GM12891 (cell line): ENCODE measurements around the gene LCN6.
"Not testable (repeated sequence)": the region's sequence is repeated elsewhere in the genome, so short reads cannot be mapped to it uniquely, and the experiment has no call there.

Source experiments
- DNase-seq: peaks from one replicate; pipeline ENCODE4 v3.0.0; 2011; ENCODE audit warnings: low spot score; ENCODE audit not compliant: insufficient read length
- FAIRE-seq: peaks from 2 replicates; lab custom pipeline; 2011; peaks lifted over from hg19 to GRCh38; lab: Jason Lieb, UNC
- PAX5 ChIP-seq: IDR thresholded peaks from 2 replicates; pipeline ENCODE4 v1.6.1; 2011; ENCODE audit warnings: low read length, moderate library complexity, mild to moderate bottlenecking; ENCODE audit not compliant: insufficient read depth, severe bottlenecking
- POLR2A ChIP-seq: IDR thresholded peaks from 2 replicates; pipeline ENCODE4 v1.6.1; 2011; ENCODE audit warnings: low read depth, low read length, control low read depth
- POLR2AphosphoS5 ChIP-seq: IDR thresholded peaks from 2 replicates; pipeline ENCODE4 v1.6.1; 2011; ENCODE audit warnings: low read depth, low read length, control low read depth
- POU2F2 ChIP-seq: IDR thresholded peaks from 2 replicates; pipeline ENCODE4 v1.6.1; 2011; ENCODE audit warnings: low read depth, mild to moderate bottlenecking, control low read depth, low read length, moderate library complexity
- SPI1 ChIP-seq: IDR thresholded peaks from 2 replicates; pipeline ENCODE4 v1.6.1; 2011; ENCODE audit warnings: low read depth, low read length, control low read depth
- TAF1 ChIP-seq: IDR thresholded peaks from 2 replicates; pipeline ENCODE4 v1.6.1; 2011; ENCODE audit warnings: low read depth, low read length, control low read depth

Gene LCN6

DNA sequence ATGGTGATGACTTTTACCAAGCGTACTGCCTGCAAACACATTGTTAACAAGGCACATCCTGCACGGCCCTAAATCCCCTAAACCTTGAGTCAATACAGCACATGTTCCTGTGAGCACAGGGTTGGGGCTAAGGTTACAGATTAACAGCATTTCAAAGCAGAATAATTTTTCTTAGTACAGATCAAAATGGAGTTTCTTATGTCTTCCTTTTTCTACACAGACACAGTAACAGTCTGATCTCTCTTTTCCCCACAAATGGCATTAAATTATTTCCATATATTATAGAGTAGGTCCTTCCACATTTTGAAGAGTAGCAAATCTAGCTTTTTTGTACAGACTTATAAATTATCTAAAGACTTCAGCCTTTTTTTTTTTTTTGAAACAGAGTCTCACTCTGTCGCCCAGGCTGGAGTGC lies 41.2 kb upstream of the LCN6 start:
- no peak for DNase-seq
- TF ChIP-seq POU2F2 (no peak), POLR2AphosphoS5 (no peak), POLR2A (no peak), PAX5 (no peak), SPI1 (no peak), TAF1 (no peak)
- FAIRE-seq: no peak

DNA sequence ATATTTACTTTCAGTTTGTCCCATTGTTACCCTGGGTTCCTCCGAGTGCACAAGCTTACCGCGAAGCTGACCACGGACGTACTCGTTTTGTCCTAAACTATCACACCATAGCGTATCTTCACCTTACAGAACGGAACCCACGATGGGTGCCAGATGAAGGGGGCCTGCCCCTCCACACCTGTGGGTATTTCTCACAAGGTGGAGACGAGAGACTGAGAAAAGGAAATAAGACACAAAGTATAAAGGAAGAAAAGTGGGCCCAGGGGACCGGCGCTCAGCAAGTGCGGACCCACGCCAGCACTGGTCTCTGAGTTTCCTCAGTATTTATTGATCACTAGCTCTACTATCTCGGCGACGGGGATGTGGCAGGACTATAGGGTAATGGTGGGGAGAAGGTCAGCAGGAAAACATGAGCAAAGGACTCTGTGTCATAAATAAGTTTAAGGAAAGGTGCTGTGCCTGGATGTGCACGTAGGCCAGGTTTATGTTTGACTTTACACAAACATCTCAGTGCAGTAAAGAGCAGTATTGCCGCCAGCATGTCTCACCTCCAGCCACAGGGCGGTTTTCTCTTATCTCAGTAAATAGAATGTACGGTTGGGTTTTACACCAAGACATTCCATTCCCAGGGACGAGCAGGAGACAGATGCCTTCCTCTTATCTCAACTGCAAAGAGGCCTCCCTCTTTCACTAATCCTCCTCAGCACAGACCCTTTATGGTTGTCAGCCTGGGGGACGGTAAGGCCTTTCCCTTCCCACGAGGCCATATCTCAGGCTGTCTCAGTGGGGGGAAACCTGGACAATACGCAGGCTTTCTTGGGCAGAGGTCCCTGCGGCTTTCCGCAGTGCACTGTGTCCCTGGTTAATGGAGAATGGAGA lies 40.6 kb upstream of the LCN6 start:
- DNase-seq, FAIRE-seq: not testable (repeated sequence)

DNA sequence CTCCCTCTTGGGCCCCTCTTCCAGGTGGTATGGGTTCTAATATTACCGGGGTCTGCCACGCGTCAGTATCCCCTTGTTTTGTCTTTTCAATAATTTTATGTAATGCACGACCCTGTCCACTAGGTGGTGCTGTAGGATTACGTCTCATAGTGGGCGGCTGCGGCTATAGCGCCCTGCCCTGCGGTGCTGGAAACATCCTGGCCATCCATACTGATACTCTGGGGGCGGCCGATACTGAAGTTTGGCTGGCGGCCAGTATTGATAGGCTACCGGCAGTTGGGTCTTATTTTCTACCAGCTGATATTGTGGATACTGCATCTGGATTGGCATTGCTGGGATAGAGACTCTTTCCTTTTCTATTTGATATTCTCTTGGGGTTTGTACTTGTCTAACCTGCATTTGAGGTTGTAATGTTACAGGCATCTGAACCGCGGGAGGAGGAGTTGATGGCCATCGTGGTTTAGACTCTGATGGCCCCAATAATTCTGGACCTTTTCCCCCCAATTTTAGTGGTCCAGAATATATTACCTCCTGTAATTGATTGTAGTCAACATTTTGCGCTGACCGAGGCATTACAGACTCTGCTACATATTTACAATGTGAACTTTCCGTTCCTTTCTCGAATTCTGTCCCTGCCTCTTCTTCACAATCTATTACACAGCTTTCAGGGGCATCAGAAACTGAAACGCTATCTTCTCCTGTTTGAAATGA lies 39.5 kb upstream of the LCN6 start:
- DNase-seq (no peak), FAIRE-seq (peak; percentile 85)
- TF ChIP-seq POLR2AphosphoS5 (no peak), SPI1 (no peak), TAF1 (no peak), PAX5 (no peak), POU2F2 (peak; percentile 23; the same call in 1 of the 2 replicates)

DNA sequence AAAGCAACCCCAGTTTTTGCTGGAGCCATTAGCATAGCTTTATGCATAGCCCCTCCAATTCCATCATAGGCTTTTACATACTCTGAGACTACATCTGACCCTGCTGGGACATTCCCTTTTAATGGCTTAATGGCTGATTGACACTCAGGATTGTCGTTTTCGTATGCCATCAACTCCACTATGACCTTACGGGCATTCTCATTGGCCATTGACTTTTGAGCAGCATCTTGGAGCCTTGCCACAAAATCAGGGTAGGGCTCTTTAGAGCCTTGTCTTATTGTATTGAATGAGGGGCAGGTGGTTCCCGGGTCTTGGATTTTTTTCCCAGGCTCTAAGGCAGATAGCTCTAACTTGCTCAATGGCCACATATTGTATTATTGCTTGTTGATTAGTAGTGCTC lies 38.7 kb upstream of the LCN6 start:
- DNase-seq, FAIRE-seq: not testable (repeated sequence)

DNA sequence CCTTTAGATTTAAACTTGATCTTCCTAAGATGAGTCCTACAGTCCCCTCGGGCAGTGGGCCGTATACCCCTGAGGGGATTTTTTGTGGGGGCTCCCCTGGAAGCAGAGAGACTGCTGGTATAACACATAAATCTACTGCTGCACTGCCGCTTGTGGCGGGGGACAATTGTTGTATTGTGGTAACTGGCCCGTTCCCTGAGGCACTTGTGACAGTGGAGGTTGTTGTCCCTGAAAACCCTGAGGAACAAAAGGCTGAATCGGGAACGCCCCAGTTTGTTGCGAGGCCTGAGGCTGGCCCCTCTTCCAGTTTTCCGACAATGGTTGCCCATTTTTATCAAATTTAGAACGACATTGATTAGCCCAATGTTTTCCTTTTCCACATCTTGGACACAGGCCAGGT lies 38.1 kb upstream of the LCN6 start:
- FAIRE-seq (no peak), DNase-seq (no peak)
- TF ChIP-seq POLR2A: no peak
- TF ChIP-seq TAF1: no peak
- no peak for TF ChIP-seq SPI1
- TF ChIP-seq POU2F2: no peak
- no peak for TF ChIP-seq POLR2AphosphoS5
- TF ChIP-seq PAX5: no peak

DNA sequence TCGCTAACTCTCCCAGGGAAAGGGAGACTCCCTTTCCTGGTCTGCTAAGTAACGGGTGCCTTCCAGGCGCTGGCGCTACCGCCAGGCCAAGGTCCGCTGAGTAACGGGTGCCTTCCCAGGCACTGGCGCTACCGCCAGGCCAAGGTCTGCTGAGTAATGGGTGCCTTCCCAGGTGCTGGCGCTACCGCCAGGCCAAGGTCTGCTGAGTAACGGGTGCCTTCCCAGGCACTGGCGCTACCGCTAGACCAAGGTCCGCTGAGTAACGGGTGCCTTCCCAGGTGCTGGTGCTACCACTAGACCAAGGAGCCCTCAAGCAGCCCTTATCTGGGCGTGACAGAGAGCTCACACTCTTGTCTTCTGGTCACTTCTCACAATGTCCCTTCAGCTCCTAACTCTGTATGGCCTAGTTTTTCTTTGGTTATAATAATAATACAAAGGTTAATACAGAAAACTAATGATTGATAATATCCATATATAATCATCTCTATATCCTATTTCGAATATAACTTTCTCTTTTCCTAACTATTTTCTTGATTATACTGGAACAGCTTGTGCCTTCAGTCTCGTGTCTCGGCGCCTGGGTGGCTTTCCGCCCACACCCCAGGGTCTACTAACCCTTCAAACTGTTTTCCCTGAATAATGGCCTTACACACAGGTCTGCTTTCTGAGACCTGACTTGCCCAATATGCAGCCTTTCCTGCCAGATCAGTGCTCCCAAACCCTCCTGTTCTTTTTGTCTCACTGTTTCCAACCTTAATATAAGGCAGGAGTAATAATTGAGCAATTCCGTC lies 37.4 kb upstream of the LCN6 start:
- DNase-seq, FAIRE-seq: not testable (repeated sequence)

DNA sequence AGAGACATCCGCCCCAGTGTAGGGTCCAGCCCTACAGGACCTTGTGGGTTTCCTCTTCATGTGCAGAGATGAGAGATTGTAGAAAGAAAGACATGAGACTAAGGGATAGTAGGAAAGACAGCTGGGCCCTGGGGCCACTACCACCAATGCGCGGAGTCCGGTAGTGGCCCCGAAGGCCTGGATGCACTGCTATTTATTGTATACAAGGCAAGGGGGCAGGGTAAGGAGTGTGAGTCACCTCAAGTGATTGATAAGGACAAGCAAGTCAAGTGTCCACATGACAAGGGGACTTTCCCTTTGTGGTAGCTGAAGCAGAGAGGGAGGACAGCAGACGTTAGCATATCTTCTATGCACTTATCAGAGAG lies 36.7 kb upstream of the LCN6 start:
- DNase-seq: no peak
- FAIRE-seq: no peak
- TF ChIP-seq PAX5: no peak
- no peak for TF ChIP-seq SPI1
- TF ChIP-seq POLR2AphosphoS5: no peak
- no peak for TF ChIP-seq POU2F2
- TF ChIP-seq TAF1: no peak

DNA sequence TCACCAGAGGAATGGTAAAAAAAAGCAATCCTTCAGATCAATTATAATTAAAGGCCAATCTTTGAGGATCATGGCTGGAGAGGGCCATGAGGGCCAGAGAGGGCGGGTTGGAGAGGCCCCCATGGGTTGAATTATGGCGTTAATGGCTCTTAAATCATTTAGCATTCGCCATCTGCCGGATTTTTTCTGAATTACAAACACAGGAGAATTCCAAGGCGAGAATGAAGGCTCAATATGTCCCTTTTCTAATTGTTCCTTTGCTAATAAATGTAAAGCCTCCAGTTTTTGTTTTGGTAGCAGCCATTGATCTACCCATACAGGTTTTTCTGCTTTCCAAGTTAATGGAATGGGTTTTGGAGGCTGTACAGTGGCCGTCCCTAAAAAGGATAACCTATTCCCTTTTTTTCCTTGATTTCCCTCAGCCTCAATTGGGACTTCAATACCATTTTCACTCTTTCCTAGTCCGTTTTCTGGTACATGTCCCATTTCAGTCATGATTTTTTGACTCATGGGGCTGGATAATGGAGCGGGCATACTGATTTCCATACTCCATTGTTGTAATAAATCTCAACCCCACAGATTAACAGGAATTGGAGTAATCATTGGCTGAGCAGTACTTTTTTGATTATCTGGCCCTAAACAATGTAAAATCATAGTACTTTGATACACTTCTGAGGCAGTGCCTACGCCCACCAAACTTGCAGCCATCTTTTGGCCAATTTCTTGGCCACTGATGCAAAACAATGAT lies 36.1 kb upstream of the LCN6 start:
- DNase-seq: no peak
- FAIRE-seq: no peak
- TF ChIP-seq PAX5 (no peak), POLR2A (no peak), SPI1 (no peak), POLR2AphosphoS5 (no peak), TAF1 (no peak), POU2F2 (no peak)

DNA sequence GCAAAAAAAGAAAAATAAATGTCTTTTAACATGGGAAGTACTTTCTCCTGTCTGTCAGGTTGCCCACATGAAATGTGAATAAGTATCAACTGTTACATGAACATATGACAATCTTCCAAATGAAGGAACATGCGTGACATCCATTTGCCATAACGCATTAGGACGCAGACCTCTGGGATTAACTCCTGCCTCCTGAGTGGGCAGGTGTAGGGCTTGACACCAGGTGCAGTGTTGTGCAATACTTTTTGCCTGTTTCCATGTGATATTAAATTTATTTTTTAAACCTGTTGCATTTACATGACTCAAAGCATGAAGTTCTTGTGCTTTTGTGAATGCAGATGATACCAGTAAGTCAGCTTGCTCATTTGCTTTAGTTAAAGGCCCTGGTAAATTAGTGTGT lies 34.1 kb upstream of the LCN6 start:
- DNase-seq (no peak), FAIRE-seq (no peak)
- TF ChIP-seq TAF1: no peak
- TF ChIP-seq PAX5: no peak
- no peak for TF ChIP-seq POLR2A
- TF ChIP-seq SPI1: no peak
- no peak for TF ChIP-seq POLR2AphosphoS5
- TF ChIP-seq POU2F2: no peak
